ENCODE data around the gene NME1. TPM values are rescaled to one million over a fixed set of nuclear protein-coding genes. Genes with fewer than 3 reads are reported as not detected.

The NME1 gene
- total RNA-seq, 4 donors from 2014 or later: 6.3 to 37.1 (median 12.0) TPM

Other genes starting within 250 kb of the NME1 start
- 100 to 1,000 TPM; 104 to 149 (median 132) TPM for gene SPAG9, start 32.7 kb upstream of the NME1 start, total RNA-seq
- 100 to 1,000 TPM; 143 to 276 (median 160) TPM for gene NME2, start 12.9 kb downstream of the NME1 start, total RNA-seq
- gene MBTD1, start 106.5 kb downstream of the NME1 start, total RNA-seq: 10 to 100 TPM; 13.2 to 27.6 (median 24.7) TPM
- 10 to 100 TPM; 14.4 to 25.8 (median 20.6) TPM for gene UTP18, start 107.0 kb downstream of the NME1 start, total RNA-seq

Data from Peyer's patch (tissue), 4 donors.